ENCODE data around the gene PRUNE2.

The PRUNE2 gene

DNA sequence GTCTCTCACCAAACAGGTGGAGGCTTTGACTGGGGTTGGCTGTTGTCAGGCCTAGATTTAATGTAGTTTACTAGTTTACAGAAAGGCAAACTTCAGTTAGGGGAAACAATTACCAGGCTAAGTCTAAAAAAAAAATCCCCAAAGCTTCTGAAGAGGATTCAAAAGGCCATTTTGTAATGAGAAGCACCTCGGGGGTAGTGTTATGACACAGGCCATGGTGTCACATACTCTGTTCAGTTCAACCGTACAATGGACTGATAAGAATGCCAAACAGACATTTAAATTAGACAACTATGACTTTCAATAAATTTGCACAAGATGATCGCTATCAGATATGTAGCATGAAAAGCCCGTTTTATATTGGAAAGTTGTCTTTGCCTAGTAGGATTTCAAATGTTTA, 261.7 kb downstream of the PRUNE2 start:
- H3K9ac ChIP-seq (ENCODE audit: low read depth, low read length): no peak overlapping the region
- no peaks in the 10 kb centered on the region for H3K36me3 ChIP-seq (ENCODE audit: control insufficient read depth, insufficient read depth, low read length)
- no peaks in the 10 kb centered on the region for H3K9me3 ChIP-seq (ENCODE audit: control insufficient read depth, insufficient read depth, low read length)
- no peaks in the 10 kb centered on the region for H3K27me3 ChIP-seq (ENCODE audit: control insufficient read depth, insufficient read depth, low read length)
- peaks cover 12% of the 10 kb centered on the region for H3K4me1 ChIP-seq (ENCODE audit: control insufficient read depth, insufficient read depth, low read length)
- H3K4me3 ChIP-seq (ENCODE audit: low read depth, low read length): no peak overlapping the region

DNA sequence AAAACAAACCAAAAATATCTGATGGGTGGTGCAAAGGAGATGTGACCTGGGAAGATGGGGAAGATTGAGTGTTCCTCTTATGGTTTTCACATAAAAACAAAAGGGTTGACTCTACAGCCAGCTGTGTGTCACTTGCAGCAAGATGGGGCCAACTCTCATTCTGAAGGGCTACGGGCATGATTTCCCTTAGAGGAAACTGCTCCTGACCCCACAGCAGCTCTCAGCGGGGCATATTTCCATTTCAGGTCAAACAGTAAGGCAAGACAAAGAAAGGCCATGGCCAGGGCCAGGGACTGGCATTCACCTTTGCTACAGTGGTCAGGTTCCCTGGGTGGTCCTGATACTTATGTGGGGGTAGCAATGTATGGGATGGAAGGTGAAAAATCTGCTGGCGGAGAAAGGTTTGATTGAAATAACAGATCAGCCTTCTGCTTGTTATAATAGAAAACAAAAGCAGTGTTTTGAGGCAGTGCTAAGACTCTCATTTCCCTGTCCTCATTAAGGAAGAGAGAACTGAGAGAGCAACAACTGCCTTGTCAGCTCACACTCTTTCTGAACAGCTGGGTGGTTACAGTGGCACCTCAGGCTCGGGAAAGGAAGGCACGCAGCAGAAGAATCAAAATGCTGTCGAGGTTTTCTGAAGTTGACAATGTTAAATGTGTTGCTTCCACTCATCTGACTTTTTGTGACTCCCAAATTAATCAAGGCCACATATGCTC, 262.4 kb downstream of the PRUNE2 start:
- H3K9me3 ChIP-seq (ENCODE audit: control insufficient read depth, insufficient read depth, low read length): no peaks in the 10 kb centered on the region
- no peak overlapping the region for H3K9ac ChIP-seq (ENCODE audit: low read depth, low read length)
- H3K36me3 ChIP-seq (ENCODE audit: control insufficient read depth, insufficient read depth, low read length): no peaks in the 10 kb centered on the region
- H3K27me3 ChIP-seq (ENCODE audit: control insufficient read depth, insufficient read depth, low read length): no peaks in the 10 kb centered on the region
- H3K4me3 ChIP-seq (ENCODE audit: low read depth, low read length): no peak overlapping the region
- H3K4me1 ChIP-seq (ENCODE audit: control insufficient read depth, insufficient read depth, low read length): peaks cover 12% of the 10 kb centered on the region

GRCh38 chr9:76642701-76643209, 263.2 kb downstream of the PRUNE2 start:
- Histone ChIP-seq H3K9ac (ENCODE audit: low read depth, low read length) (no peak overlapping the region), H3K36me3 (ENCODE audit: control insufficient read depth, insufficient read depth, low read length) (no peaks in the 10 kb centered on the region), H3K9me3 (ENCODE audit: control insufficient read depth, insufficient read depth, low read length) (no peaks in the 10 kb centered on the region), H3K27me3 (ENCODE audit: control insufficient read depth, insufficient read depth, low read length) (no peaks in the 10 kb centered on the region), H3K4me3 (ENCODE audit: low read depth, low read length) (no peak overlapping the region), H3K4me1 (ENCODE audit: control insufficient read depth, insufficient read depth, low read length) (peaks cover 12% of the 10 kb centered on the region)

- Histone ChIP-seq H3K4me1 (ENCODE audit: control insufficient read depth, insufficient read depth, low read length) (peaks cover 12% of the 10 kb centered on the region), H3K9me3 (ENCODE audit: control insufficient read depth, insufficient read depth, low read length) (no peaks in the 10 kb centered on the region), H3K9ac (ENCODE audit: low read depth, low read length) (no peak overlapping the region), H3K27me3 (ENCODE audit: control insufficient read depth, insufficient read depth, low read length) (no peaks in the 10 kb centered on the region), H3K36me3 (ENCODE audit: control insufficient read depth, insufficient read depth, low read length) (no peaks in the 10 kb centered on the region), H3K4me3 (ENCODE audit: low read depth, low read length) (no peak overlapping the region)
Measured at GRCh38 chr9:76642074-76642473, 263.8 kb downstream of the PRUNE2 start.

- Histone ChIP-seq H3K9ac (ENCODE audit: low read depth, low read length) (no peak overlapping the region), H3K4me1 (ENCODE audit: control insufficient read depth, insufficient read depth, low read length) (peaks cover 1% of the 10 kb centered on the region), H3K4me3 (ENCODE audit: low read depth, low read length) (no peak overlapping the region), H3K9me3 (ENCODE audit: control insufficient read depth, insufficient read depth, low read length) (no peaks in the 10 kb centered on the region), H3K36me3 (ENCODE audit: control insufficient read depth, insufficient read depth, low read length) (no peaks in the 10 kb centered on the region), H3K27me3 (ENCODE audit: control insufficient read depth, insufficient read depth, low read length) (no peaks in the 10 kb centered on the region)
Measured at GRCh38 chr9:76638001-76638400, 267.9 kb downstream of the PRUNE2 start.

DNA sequence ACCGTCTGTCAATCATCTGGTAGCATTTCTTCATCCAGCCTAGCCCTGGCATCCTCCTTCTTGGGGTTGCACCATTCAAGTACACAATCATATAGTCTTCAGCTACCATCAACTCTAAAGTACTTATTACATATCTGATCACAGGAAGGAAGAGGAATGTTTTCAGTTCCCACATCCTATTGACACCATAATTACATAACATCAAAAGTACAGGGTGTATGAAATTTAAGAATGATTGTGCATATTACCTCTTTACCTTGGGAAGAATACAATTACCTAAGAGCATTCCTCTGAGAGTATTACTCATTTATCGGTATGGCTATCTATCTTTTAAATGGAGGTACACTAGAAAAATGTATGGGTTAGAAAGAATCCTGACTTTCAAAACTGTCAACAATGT, 268.5 kb downstream of the PRUNE2 start:
- Histone ChIP-seq H3K4me1 (ENCODE audit: control insufficient read depth, insufficient read depth, low read length) (no peaks in the 10 kb centered on the region), H3K27me3 (ENCODE audit: control insufficient read depth, insufficient read depth, low read length) (no peaks in the 10 kb centered on the region), H3K36me3 (ENCODE audit: control insufficient read depth, insufficient read depth, low read length) (no peaks in the 10 kb centered on the region), H3K4me3 (ENCODE audit: low read depth, low read length) (no peak overlapping the region), H3K9me3 (ENCODE audit: control insufficient read depth, insufficient read depth, low read length) (no peaks in the 10 kb centered on the region), H3K9ac (ENCODE audit: low read depth, low read length) (no peak overlapping the region)

- Histone ChIP-seq H3K4me1 (ENCODE audit: control insufficient read depth, insufficient read depth, low read length) (no peaks in the 10 kb centered on the region), H3K9me3 (ENCODE audit: control insufficient read depth, insufficient read depth, low read length) (no peaks in the 10 kb centered on the region), H3K36me3 (ENCODE audit: control insufficient read depth, insufficient read depth, low read length) (no peaks in the 10 kb centered on the region), H3K4me3 (ENCODE audit: low read depth, low read length) (no peak overlapping the region), H3K9ac (ENCODE audit: low read depth, low read length) (no peak overlapping the region), H3K27me3 (ENCODE audit: control insufficient read depth, insufficient read depth, low read length) (no peaks in the 10 kb centered on the region)
Measured at GRCh38 chr9:76634356-76635054, 271.4 kb downstream of the PRUNE2 start.

DNA sequence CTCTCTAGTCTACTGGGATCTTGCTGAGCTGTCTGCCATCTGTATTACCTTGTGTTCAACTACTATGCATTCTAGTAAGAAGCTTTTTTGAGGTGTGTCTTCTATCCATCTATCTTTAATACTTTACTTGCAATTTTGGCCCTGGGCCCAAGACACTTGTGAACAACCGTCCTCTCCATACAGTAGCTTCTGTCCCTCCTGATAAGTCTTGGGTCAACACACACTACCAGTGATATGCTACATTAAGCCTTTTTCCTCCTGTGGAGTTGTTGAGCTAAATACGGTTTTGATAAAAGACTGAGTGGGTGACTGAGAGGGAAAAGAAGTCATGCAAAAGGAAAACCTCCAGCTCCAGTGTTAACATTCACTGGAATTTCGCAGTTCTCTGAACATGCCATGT, 275.0 kb downstream of the PRUNE2 start:
- Histone ChIP-seq H3K9me3 (ENCODE audit: control insufficient read depth, insufficient read depth, low read length) (no peaks in the 10 kb centered on the region), H3K27me3 (ENCODE audit: control insufficient read depth, insufficient read depth, low read length) (no peaks in the 10 kb centered on the region), H3K4me3 (ENCODE audit: low read depth, low read length) (no peak overlapping the region), H3K4me1 (ENCODE audit: control insufficient read depth, insufficient read depth, low read length) (no peaks in the 10 kb centered on the region), H3K36me3 (ENCODE audit: control insufficient read depth, insufficient read depth, low read length) (no peaks in the 10 kb centered on the region), H3K9ac (ENCODE audit: low read depth, low read length) (no peak overlapping the region)

DNA sequence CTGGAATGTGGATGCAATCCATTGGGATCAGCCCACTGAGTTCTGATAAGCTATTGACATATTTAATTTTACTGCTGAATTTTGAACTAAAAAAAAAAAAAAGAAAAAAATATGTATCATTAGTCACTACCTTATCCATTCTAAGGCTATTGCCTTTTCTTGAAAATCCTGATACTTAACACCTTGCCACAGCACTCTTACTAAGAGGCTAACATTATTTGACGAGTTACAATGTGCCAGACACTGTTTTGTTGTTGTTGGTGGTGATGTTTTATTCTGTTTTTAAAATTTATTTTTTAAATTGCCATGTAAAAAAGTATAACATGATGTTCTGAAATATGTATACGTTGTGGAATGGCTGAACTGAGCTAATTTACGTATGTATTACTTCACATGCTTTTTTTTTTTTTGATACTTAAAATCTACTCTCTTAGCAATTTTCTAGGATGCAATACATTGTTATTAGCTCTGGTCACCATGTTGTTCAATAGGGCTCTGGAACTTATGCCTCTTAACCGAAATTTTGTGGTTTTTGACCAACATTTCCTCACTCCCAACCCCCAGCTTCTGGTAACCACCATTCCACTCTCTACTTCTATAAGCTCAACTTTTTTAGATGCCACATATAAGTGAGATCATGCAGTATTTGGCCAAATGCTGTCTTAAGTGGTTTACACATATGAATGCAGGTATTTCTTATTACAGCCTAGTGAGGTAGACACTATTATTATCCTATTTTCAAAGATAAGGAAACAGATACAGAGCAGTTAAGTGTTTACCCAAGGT, 276.5 kb downstream of the PRUNE2 start:
- H3K36me3 ChIP-seq (ENCODE audit: control insufficient read depth, insufficient read depth, low read length): no peaks in the 10 kb centered on the region

GRCh38 chr9:76628155-76628554, 277.8 kb downstream of the PRUNE2 start:
- H3K4me1 ChIP-seq (ENCODE audit: control insufficient read depth, insufficient read depth, low read length): no peaks in the 10 kb centered on the region
- no peak overlapping the region for H3K9ac ChIP-seq (ENCODE audit: low read depth, low read length)
- no peaks in the 10 kb centered on the region for H3K9me3 ChIP-seq (ENCODE audit: control insufficient read depth, insufficient read depth, low read length)
- H3K36me3 ChIP-seq (ENCODE audit: control insufficient read depth, insufficient read depth, low read length): no peaks in the 10 kb centered on the region
- H3K27me3 ChIP-seq (ENCODE audit: control insufficient read depth, insufficient read depth, low read length): no peaks in the 10 kb centered on the region
- H3K4me3 ChIP-seq (ENCODE audit: low read depth, low read length): no peak overlapping the region

More for the DNA sequence above, 276.5 kb downstream of the PRUNE2 start:
- no peaks in the 10 kb centered on the region for H3K4me1 ChIP-seq (ENCODE audit: control insufficient read depth, insufficient read depth, low read length)
- no peak overlapping the region for H3K4me3 ChIP-seq (ENCODE audit: low read depth, low read length)
- H3K9ac ChIP-seq (ENCODE audit: low read depth, low read length): no peak overlapping the region
- no peaks in the 10 kb centered on the region for H3K27me3 ChIP-seq (ENCODE audit: control insufficient read depth, insufficient read depth, low read length)
- H3K9me3 ChIP-seq (ENCODE audit: control insufficient read depth, insufficient read depth, low read length): no peaks in the 10 kb centered on the region

DNA sequence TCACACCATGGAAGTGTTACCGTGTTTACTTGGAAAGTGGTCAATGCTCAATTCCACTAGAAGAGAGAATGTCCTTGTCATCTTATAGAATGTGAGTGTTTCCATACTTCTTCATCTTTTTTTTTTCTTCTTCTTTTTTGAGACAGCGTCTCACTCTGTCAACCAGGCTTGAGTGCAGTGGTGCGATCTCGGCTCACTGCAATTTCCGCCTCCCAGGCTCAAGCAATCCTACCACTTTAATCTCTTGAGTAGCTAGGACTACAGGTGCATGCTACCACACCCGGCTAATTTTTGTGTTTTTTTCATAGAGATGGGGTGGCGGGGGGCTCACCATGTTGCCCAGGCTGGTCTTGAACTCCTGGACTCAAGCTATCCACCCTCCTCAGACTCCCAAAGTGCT, 278.9 kb downstream of the PRUNE2 start:
- H3K4me3 ChIP-seq (ENCODE audit: low read depth, low read length): no peak overlapping the region
- H3K9me3 ChIP-seq (ENCODE audit: control insufficient read depth, insufficient read depth, low read length): no peaks in the 10 kb centered on the region
- H3K27me3 ChIP-seq (ENCODE audit: control insufficient read depth, insufficient read depth, low read length): no peaks in the 10 kb centered on the region
- H3K36me3 ChIP-seq (ENCODE audit: control insufficient read depth, insufficient read depth, low read length): no peaks in the 10 kb centered on the region
- no peaks in the 10 kb centered on the region for H3K4me1 ChIP-seq (ENCODE audit: control insufficient read depth, insufficient read depth, low read length)
- no peak overlapping the region for H3K9ac ChIP-seq (ENCODE audit: low read depth, low read length)
